Neural cell (in vitro differentiated cells): Measurements from ENCODE around the gene ZNF440. TPM values are rescaled to one million over a fixed set of nuclear protein-coding genes. Genes with fewer than 3 reads are reported as not detected.
"Not testable (repeated sequence)": the region's sequence is repeated elsewhere in the genome, so short reads cannot be mapped to it uniquely, and the experiment has no call there.

Experiments used
- H2AFZ ChIP-seq: fragments of 200-600, 300-800 bp; sonication (generic), shearing (Covaris generic); 2 replicates; pipeline ENCODE4 v1.6.0; 2014; ENCODE audit warnings: low read depth, mild to moderate bottlenecking, antibody characterized with exemption, low read length, moderate library complexity
- H3F3A ChIP-seq: fragments of 200-600 bp; shearing (Covaris generic); 2 replicates; pipeline ENCODE4 v1.6.1; 2016; ENCODE audit warnings: mild to moderate bottlenecking, moderate library complexity, mixed read lengths, antibody characterized with exemption, low read length; ENCODE audit not compliant: insufficient read depth, poor library complexity, severe bottlenecking
- H3K27ac ChIP-seq: fragments of 200-600, 300-800 bp; sonication (generic), shearing (Covaris generic); 2 replicates; pipeline ENCODE4 v1.5.1; 2014; ENCODE audit warnings: mild to moderate bottlenecking, low read length, moderate library complexity
- H3K27me3 ChIP-seq: fragments of 300-800, 200-600 bp; sonication (generic), shearing (Covaris generic); 2 replicates; pipeline ENCODE4 v1.6.0; 2014; ENCODE audit warnings: mild to moderate bottlenecking, low read depth, low read length, moderate library complexity; ENCODE audit not compliant: insufficient read depth
- H3K36me3 ChIP-seq: fragments of 300-800, 200-600 bp; sonication (generic), shearing (Covaris generic); 2 replicates; pipeline ENCODE4 v1.5.1; 2014; ENCODE audit warnings: mild to moderate bottlenecking, antibody characterized with exemption, low read length, moderate library complexity; ENCODE audit not compliant: insufficient read depth
- H3K4me2 ChIP-seq: fragments of 300-800, 200-600 bp; sonication (generic), shearing (Covaris generic); 2 replicates; pipeline ENCODE4 v1.6.0; 2014; ENCODE audit warnings: mild to moderate bottlenecking, low read length
- H3K4me3 ChIP-seq: fragments of 300-800, 200-600 bp; sonication (generic), shearing (Covaris generic); 2 replicates; pipeline ENCODE4 v1.5.1; 2014; ENCODE audit warnings: mild to moderate bottlenecking, low read length, moderate library complexity
- H3K79me2 ChIP-seq: fragments of 200-600 bp; shearing (Covaris generic); replicated peaks from 2 replicates; pipeline ENCODE4 v1.6.0; 2014; ENCODE audit warnings: mild to moderate bottlenecking, low read length, moderate library complexity; ENCODE audit not compliant: insufficient read depth
- H3K9ac ChIP-seq: fragments of 300-800, 200-600 bp; sonication (generic), shearing (Covaris generic); 2 replicates; pipeline ENCODE4 v1.6.1; 2016; ENCODE audit warnings: mild to moderate bottlenecking, low read length, mixed read lengths
- H3K9me2 ChIP-seq: fragments of 200-600 bp; shearing (Covaris generic); 2 replicates; pipeline ENCODE4 v1.6.1; 2016; ENCODE audit warnings: mild to moderate bottlenecking, low read length, mixed read lengths; ENCODE audit not compliant: insufficient read depth
- H3K9me3 ChIP-seq: fragments of 200-600, 300-800 bp; sonication (generic), shearing (Covaris generic); 2 replicates; pipeline ENCODE4 v1.6.1; 2016; ENCODE audit warnings: mild to moderate bottlenecking, mixed run types, low read length, moderate library complexity, mixed read lengths
- H4K20me1 ChIP-seq: fragments of 200-600 bp; shearing (Covaris generic); 2 replicates; pipeline ENCODE4 v1.6.1; 2016; ENCODE audit warnings: mild to moderate bottlenecking, mixed run types; ENCODE audit not compliant: insufficient read depth
- CTCF ChIP-seq: fragments of 450-650 bp; IDR thresholded peaks from 2 replicates; pipeline ENCODE4 v1.5.1; 2014; ENCODE audit warnings: antibody characterized with exemption, mild to moderate bottlenecking, moderate library complexity; ENCODE audit not compliant: poor library complexity, severe bottlenecking
- EP300 ChIP-seq: fragments of 450-650 bp; conservative IDR thresholded peaks from 2 replicates; pipeline ENCODE4 v1.6.1; 2014; ENCODE audit warnings: antibody characterized with exemption, mild to moderate bottlenecking, moderate library complexity; ENCODE audit not compliant: poor library complexity, severe bottlenecking
- EZH2 ChIP-seq: fragments of 200-600, 300-800 bp; shearing (Covaris generic), sonication (generic); IDR thresholded peaks from 2 replicates; pipeline ENCODE4 v1.6.1; 2014; ENCODE audit warnings: antibody characterized with exemption, low read length, borderline replicate concordance, mild to moderate bottlenecking; ENCODE audit not compliant: insufficient read depth, poor library complexity, severe bottlenecking
- MXI1 ChIP-seq: fragments of 450-650 bp; conservative IDR thresholded peaks from 2 replicates; pipeline ENCODE4 v1.6.1; 2014; ENCODE audit warnings: antibody characterized with exemption, mild to moderate bottlenecking; ENCODE audit not compliant: poor library complexity, severe bottlenecking
- POLR2AphosphoS5 ChIP-seq: IDR thresholded peaks from 2 replicates; pipeline ENCODE4 v1.6.1; 2012
- RAD21 ChIP-seq: fragments of 450-650 bp; conservative IDR thresholded peaks from 2 replicates; pipeline ENCODE4 v1.6.1; 2014; ENCODE audit warnings: antibody characterized with exemption, mild to moderate bottlenecking, moderate library complexity
- REST ChIP-seq: IDR thresholded peaks from 2 replicates; pipeline ENCODE4 v1.6.1; 2012; ENCODE audit warnings: borderline replicate concordance
- SMC3 ChIP-seq: fragments of 450-650 bp; conservative IDR thresholded peaks from 2 replicates; pipeline ENCODE4 v1.6.1; 2014; ENCODE audit warnings: antibody characterized with exemption, mild to moderate bottlenecking, moderate library complexity; ENCODE audit not compliant: poor library complexity
- TAF1 ChIP-seq: IDR thresholded peaks from 2 replicates; pipeline ENCODE4 v1.6.1; 2012; ENCODE audit warnings: low read depth
- polyA plus RNA-seq: library from polyadenylated mRNA; depleted of rRNA; stranded (reverse); fragments of >200 nt; gene quantifications from 2 replicates; pipeline ENCODE4 v1.2.3, GENCODE V29; 2014

ZNF440 gene
- polyA plus RNA-seq, 1 donor from 2014 or later, result 26.6 TPM

GRCh38 chr19:11828957-11829876, 15.1 kb downstream of the ZNF440 start:
- not testable (repeated sequence) for H3K4me2 ChIP-seq, H3K27me3 ChIP-seq, H3K9ac ChIP-seq, H2AFZ ChIP-seq, H4K20me1 ChIP-seq, H3F3A ChIP-seq, H3K27ac ChIP-seq, H3K79me2 ChIP-seq, H3K4me3 ChIP-seq, H3K9me2 ChIP-seq
- Histone ChIP-seq H3K36me3 (peaks cover 19% of the 10 kb centered on the region), H3K9me3 (peaks cover 21% of the 10 kb centered on the region)

GRCh38 chr19:11832253-11832912, 18.3 kb downstream of the ZNF440 start:
- H3K36me3 ChIP-seq, result peaks cover 19% of the 10 kb centered on the region
- H4K20me1 ChIP-seq, result no peaks in the 10 kb centered on the region
- no peak overlapping the region for H3K27ac ChIP-seq
- H3K4me3 ChIP-seq, result no peak overlapping the region
- no peaks in the 10 kb centered on the region for H3K27me3 ChIP-seq
- no peak overlapping the region for H3K9ac ChIP-seq
- H3F3A ChIP-seq, result no peaks in the 10 kb centered on the region
- H3K4me2 ChIP-seq, result no peak overlapping the region
- TF ChIP-seq REST (no peak), EZH2 (no peak), CTCF (no peak), MXI1 (no peak), RAD21 (no peak), TAF1 (no peak), SMC3 (no peak), EP300 (no peak), POLR2AphosphoS5 (no peak)
- no peak overlapping the region for H2AFZ ChIP-seq
- H3K9me2 ChIP-seq, result no peaks in the 10 kb centered on the region
- H3K79me2 ChIP-seq, result no peaks in the 10 kb centered on the region
- H3K9me3 ChIP-seq, result peaks cover 21% of the 10 kb centered on the region
